Measurements from ENCODE around the gene CERKL.

DNA sequence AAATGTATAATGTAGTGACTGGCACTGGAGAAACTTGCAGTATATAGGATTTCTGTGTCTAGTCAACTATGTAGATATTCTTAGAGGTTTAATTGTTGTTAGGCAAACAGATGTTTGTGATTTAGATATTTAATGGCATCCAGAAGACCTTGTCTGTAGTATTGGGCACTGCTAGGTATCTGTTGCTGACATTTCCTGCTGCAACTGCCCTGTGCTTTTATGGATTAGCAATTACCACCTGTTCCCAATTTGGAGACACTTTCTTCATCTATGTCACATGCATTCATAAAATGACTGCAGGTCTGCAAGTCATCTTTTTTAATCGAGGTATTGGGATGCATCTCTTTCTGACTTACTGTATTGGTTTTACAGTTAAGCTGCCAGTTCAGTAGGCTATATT, 128.5 kb downstream of the CERKL start:
- TF ChIP-seq, protein P1, sequence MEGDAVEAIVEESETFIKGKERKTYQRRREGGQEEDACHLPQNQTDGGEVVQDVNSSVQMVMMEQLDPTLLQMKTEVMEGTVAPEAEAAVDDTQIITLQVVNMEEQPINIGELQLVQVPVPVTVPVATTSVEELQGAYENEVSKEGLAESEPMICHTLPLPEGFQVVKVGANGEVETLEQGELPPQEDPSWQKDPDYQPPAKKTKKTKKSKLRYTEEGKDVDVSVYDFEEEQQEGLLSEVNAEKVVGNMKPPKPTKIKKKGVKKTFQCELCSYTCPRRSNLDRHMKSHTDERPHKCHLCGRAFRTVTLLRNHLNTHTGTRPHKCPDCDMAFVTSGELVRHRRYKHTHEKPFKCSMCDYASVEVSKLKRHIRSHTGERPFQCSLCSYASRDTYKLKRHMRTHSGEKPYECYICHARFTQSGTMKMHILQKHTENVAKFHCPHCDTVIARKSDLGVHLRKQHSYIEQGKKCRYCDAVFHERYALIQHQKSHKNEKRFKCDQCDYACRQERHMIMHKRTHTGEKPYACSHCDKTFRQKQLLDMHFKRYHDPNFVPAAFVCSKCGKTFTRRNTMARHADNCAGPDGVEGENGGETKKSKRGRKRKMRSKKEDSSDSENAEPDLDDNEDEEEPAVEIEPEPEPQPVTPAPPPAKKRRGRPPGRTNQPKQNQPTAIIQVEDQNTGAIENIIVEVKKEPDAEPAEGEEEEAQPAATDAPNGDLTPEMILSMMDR (IDR thresholded peaks at IDR 0.05): no peak
- TF ChIP-seq EZH2 (IDR thresholded peaks at IDR 0.05; ENCODE audit: borderline replicate concordance, insufficient read depth, low read depth, low read length, poor library complexity, severe bottlenecking): no peak

All from B cell (primary cell).